Nephron progenitor cell (in vitro differentiated cells): Measurements from ENCODE around the gene ANKRD44.

ENCODE experiments used
- DNase-seq: peaks from one replicate; pipeline ENCODE4 v3.0.0; 2021
- H3K27ac Mint-ChIP-seq: 2 replicates; pipeline ENCODE4 v1.8.0; 2021; ENCODE audit warnings: mild to moderate bottlenecking, moderate library complexity, mixed read lengths
- H3K27me3 Mint-ChIP-seq: 2 replicates; pipeline ENCODE4 v1.8.0; 2021; ENCODE audit warnings: mild to moderate bottlenecking, low read depth, mixed read lengths; ENCODE audit not compliant: poor library complexity
- H3K36me3 Mint-ChIP-seq: 2 replicates; pipeline ENCODE4 v1.8.0; 2021; ENCODE audit warnings: low read depth, mixed read lengths
- H3K4me1 Mint-ChIP-seq: 2 replicates; pipeline ENCODE4 v1.8.0; 2021; ENCODE audit warnings: mixed read lengths
- H3K4me3 Mint-ChIP-seq: 2 replicates; pipeline ENCODE4 v1.8.0; 2021; ENCODE audit warnings: mild to moderate bottlenecking, moderate library complexity, mixed read lengths
- H3K9me3 Mint-ChIP-seq: 2 replicates; pipeline ENCODE4 v1.8.0; 2021; ENCODE audit warnings: mild to moderate bottlenecking, moderate library complexity, mixed read lengths
- TF ChIP-seq, protein P1 (sequence below): fragments of 200-600 bp; sonication (generic); IDR thresholded peaks from 2 replicates; pipeline ENCODE4 v1.5.0; 2021; ENCODE audit warnings: antibody characterized with exemption

ANKRD44 gene

GRCh38 chr2:197339496-197340220 lies 29.1 kb upstream of the ANKRD44 start:
- peaks cover 3% of the 10 kb centered on the region for H3K27me3 Mint-ChIP-seq
- TF ChIP-seq, protein P1, sequence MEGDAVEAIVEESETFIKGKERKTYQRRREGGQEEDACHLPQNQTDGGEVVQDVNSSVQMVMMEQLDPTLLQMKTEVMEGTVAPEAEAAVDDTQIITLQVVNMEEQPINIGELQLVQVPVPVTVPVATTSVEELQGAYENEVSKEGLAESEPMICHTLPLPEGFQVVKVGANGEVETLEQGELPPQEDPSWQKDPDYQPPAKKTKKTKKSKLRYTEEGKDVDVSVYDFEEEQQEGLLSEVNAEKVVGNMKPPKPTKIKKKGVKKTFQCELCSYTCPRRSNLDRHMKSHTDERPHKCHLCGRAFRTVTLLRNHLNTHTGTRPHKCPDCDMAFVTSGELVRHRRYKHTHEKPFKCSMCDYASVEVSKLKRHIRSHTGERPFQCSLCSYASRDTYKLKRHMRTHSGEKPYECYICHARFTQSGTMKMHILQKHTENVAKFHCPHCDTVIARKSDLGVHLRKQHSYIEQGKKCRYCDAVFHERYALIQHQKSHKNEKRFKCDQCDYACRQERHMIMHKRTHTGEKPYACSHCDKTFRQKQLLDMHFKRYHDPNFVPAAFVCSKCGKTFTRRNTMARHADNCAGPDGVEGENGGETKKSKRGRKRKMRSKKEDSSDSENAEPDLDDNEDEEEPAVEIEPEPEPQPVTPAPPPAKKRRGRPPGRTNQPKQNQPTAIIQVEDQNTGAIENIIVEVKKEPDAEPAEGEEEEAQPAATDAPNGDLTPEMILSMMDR = no peak
- H3K9me3 Mint-ChIP-seq = peaks cover 3% of the 10 kb centered on the region
- peaks cover 5% of the 10 kb centered on the region for H3K4me1 Mint-ChIP-seq
- H3K4me3 Mint-ChIP-seq = no peak overlapping the region
- no peak for DNase-seq
- H3K36me3 Mint-ChIP-seq = no peaks in the 10 kb centered on the region
- H3K27ac Mint-ChIP-seq = no peak overlapping the region

DNA sequence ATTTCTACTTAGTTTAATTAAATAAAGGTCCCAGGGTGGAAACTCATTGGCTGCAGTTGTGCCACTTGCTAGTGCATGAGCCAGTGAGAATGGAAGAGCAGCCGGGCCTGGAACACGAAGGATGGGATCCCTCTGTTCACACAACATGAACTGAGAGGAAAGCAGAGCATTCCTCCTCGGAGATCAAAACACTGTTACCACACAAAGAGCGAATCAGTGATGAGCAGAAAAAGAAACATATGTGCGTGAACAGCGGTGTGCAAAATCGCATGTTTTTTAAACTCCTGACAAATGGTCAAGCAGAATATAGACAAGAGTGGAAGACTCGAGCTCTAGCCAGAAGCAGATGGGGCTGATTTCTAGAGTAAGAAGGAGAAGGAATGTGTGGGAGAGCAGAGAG lies 28.4 kb upstream of the ANKRD44 start:
- H3K27ac Mint-ChIP-seq = no peak overlapping the region
- TF ChIP-seq, protein P1 = no peak
- no peak for DNase-seq
- peaks cover 6% of the 10 kb centered on the region for H3K27me3 Mint-ChIP-seq
- H3K9me3 Mint-ChIP-seq = peaks cover 3% of the 10 kb centered on the region
- H3K4me3 Mint-ChIP-seq = no peak overlapping the region
- H3K36me3 Mint-ChIP-seq = no peaks in the 10 kb centered on the region
- peaks cover 5% of the 10 kb centered on the region for H3K4me1 Mint-ChIP-seq

DNA sequence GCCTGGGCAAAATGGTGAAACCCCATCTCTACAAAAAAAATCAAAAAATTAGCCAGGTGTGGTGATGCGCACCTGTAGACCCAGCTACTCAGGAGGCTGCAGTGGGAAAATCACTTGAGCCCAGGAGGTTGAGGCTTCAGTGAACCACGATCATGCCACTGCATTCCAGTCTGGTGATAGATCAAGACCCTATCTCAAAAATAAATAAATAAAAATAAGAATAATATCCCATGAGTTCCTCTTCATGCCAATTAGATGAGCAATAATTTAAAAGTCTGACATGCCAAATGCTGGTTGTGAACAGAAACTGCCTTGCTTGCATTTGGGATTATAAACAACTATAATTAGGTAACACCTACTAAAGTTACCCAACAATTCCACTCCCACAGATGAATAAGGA lies 22.1 kb upstream of the ANKRD44 start:
- no peak overlapping the region for H3K4me3 Mint-ChIP-seq
- TF ChIP-seq, protein P1 = no peak
- H3K36me3 Mint-ChIP-seq = no peaks in the 10 kb centered on the region
- peaks cover 3% of the 10 kb centered on the region for H3K9me3 Mint-ChIP-seq
- H3K27ac Mint-ChIP-seq = no peak overlapping the region
- no peaks in the 10 kb centered on the region for H3K4me1 Mint-ChIP-seq
- no peak for DNase-seq
- peaks cover 3% of the 10 kb centered on the region for H3K27me3 Mint-ChIP-seq

DNA sequence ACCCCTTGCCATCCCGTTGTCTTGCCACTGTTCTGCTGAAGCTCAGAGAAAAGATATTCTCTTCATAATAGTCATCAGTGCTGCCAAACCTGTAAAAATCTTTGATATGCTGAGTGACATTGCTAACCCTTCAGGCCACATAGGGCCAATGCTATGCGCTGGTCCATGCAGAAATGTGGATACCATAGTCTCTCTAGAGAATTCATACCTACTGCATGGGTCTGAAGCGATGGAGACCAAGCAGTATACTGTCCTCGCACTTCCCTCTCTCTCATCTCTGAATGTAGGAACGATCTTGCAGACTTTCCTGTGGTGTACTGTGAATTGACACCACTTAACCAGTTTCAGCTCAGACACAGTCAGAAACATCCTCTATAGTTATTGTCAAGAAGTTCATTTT lies 17.9 kb upstream of the ANKRD44 start:
- Mint-ChIP-seq H3K4me3 (no peak overlapping the region), H3K4me1 (no peaks in the 10 kb centered on the region), H3K36me3 (no peaks in the 10 kb centered on the region), H3K9me3 (peaks cover 3% of the 10 kb centered on the region), H3K27ac (no peak overlapping the region), H3K27me3 (peaks cover 7% of the 10 kb centered on the region)
- TF ChIP-seq, protein P1 = no peak
- DNase-seq = no peak

GRCh38 chr2:197327472-197328098 lies 17.0 kb upstream of the ANKRD44 start:
- H3K9me3 Mint-ChIP-seq = peaks cover 3% of the 10 kb centered on the region
- TF ChIP-seq, protein P1 = no peak
- no peak for DNase-seq

GRCh38 chr2:197327073-197327471 lies 16.5 kb upstream of the ANKRD44 start:
- Mint-ChIP-seq H3K4me3 (no peak overlapping the region), H3K4me1 (no peaks in the 10 kb centered on the region), H3K36me3 (no peaks in the 10 kb centered on the region), H3K27me3 (peaks cover 7% of the 10 kb centered on the region), H3K27ac (no peak overlapping the region), H3K9me3 (peaks cover 3% of the 10 kb centered on the region)
- TF ChIP-seq, protein P1 = no peak
- no peak for DNase-seq

More at GRCh38 chr2:197327472-197328098, 17.0 kb upstream of the ANKRD44 start:
- H3K4me1 Mint-ChIP-seq = no peaks in the 10 kb centered on the region
- H3K36me3 Mint-ChIP-seq = no peaks in the 10 kb centered on the region
- H3K27me3 Mint-ChIP-seq = peaks cover 7% of the 10 kb centered on the region
- no peak overlapping the region for H3K27ac Mint-ChIP-seq
- H3K4me3 Mint-ChIP-seq = no peak overlapping the region
